Kidney epithelial cell (primary cell): Measurements from ENCODE around the gene SEMA5B. TPM values are rescaled to one million over a fixed set of nuclear protein-coding genes. Genes with fewer than 3 reads are reported as not detected.

ENCODE experiments used
- DNase-seq: peaks from one replicate; pipeline ENCODE4 v3.0.0-alpha.2; 2010; ENCODE audit warnings: low read depth
- H3K27me3 ChIP-seq: 2 replicates; pipeline ENCODE4 v1.6.0; 2011; ENCODE audit warnings: low read length; ENCODE audit not compliant: control insufficient read depth, insufficient read depth
- H3K36me3 ChIP-seq: 2 replicates; pipeline ENCODE4 v1.5.1; 2011; ENCODE audit warnings: low read length; ENCODE audit not compliant: control insufficient read depth, insufficient read depth
- H3K4me3 ChIP-seq: 2 replicates; pipeline ENCODE4 v1.5.1; 2011; ENCODE audit warnings: low read depth, mild to moderate bottlenecking, control low read depth, low read length
- CTCF ChIP-seq: IDR thresholded peaks from 2 replicates; pipeline ENCODE4 v1.5.1; 2011; ENCODE audit warnings: mild to moderate bottlenecking, moderate library complexity, low read length, control low read depth, inconsistent platforms; ENCODE audit not compliant: insufficient read depth, poor library complexity, severe bottlenecking
- total RNA-seq: library from RNA; depleted of rRNA; stranded (reverse); fragments of >200 nt; gene quantifications from 2 replicates; pipeline ENCODE4 v1.2.3, GENCODE V29; 2015

SEMA5B gene
- total RNA-seq, 1 donor from 2014 or later = not detected

- Histone ChIP-seq H3K36me3 (no peaks in the 10 kb centered on the region), H3K27me3 (no peaks in the 10 kb centered on the region), H3K4me3 (no peak overlapping the region)
- TF ChIP-seq CTCF = no peak
- no peak for DNase-seq
Measured at GRCh38 chr3:123063034-123063433, 35.5 kb upstream of the SEMA5B start.

DNA sequence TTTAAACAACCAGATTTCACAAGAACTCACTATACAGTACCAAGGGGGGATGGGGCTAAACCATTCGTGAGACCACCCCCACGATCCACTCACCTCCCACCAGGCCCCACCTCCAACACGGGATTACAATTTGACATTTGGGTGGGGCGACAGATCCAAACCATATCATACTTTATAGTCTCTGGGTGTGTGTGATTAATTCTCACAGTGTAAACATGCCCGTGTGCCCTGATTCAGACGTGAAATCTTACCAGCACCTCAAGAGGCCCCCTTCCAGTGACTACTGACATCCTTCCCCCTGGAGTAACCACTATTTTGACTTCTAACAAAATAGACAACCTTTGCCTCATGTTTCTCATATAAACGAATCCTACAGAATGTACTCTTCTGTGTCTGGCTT, 34.3 kb upstream of the SEMA5B start:
- Histone ChIP-seq H3K27me3 (no peaks in the 10 kb centered on the region), H3K36me3 (no peaks in the 10 kb centered on the region), H3K4me3 (no peak overlapping the region)
- DNase-seq = no peak
- TF ChIP-seq CTCF = no peak

DNA sequence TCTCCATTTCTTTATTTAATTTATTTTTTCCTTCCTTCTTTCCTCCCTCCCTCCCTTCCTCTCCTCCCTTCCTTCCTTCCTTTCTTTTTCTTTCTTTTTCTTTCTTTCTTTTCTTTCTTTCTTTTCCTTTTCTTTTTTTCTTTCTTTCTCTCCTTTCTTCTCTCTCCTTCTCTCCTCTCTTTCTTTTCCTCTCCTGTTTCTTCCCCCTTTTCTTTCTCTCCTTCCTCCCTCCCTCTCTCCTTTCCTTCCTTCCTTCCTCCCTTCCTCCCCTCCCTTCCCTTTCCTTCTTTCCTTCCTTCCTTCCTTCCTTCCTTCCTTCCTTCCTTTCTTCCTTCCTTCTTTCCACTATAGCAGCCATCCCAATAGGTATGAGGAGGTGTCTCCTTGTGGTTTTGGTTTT, 32.5 kb upstream of the SEMA5B start:
- no peak for TF ChIP-seq CTCF
- H3K4me3 ChIP-seq = no peak overlapping the region
- no peak for DNase-seq
- no peaks in the 10 kb centered on the region for H3K27me3 ChIP-seq
- H3K36me3 ChIP-seq = no peaks in the 10 kb centered on the region

- Histone ChIP-seq H3K4me3 (no peak overlapping the region), H3K27me3 (no peaks in the 10 kb centered on the region), H3K36me3 (no peaks in the 10 kb centered on the region)
- TF ChIP-seq CTCF = no peak
- no peak for DNase-seq
Measured at GRCh38 chr3:123058505-123058904, 30.9 kb upstream of the SEMA5B start.

- no peak for TF ChIP-seq CTCF
- Histone ChIP-seq H3K36me3 (no peaks in the 10 kb centered on the region), H3K27me3 (peaks cover 2% of the 10 kb centered on the region), H3K4me3 (no peak overlapping the region)
- no peak for DNase-seq
Measured at GRCh38 chr3:123055352-123055751, 27.8 kb upstream of the SEMA5B start.

DNA sequence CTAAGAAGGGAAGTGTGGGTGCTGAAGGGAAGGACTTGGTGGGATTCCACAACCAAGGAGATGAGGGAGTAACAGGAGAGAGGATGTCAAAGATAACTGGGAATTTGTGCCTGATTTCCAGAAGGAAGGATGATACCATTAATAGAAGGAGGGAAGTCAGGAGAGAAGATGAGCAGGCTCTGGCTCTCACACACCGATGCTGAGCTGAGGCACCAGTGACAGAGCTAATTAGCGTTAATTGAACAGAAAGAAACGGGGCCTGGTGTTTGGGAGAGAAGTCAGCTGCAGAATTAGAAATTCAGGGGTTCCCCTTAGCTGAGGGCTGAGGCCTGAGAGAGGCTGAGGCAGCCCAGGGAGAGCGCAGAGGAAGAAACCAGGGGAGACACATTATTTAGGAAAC, 27.4 kb upstream of the SEMA5B start:
- no peaks in the 10 kb centered on the region for H3K36me3 ChIP-seq
- TF ChIP-seq CTCF = no peak
- H3K27me3 ChIP-seq = peaks cover 2% of the 10 kb centered on the region
- DNase-seq = no peak
- no peak overlapping the region for H3K4me3 ChIP-seq
